ENCODE results near the gene STRA6.

STRA6 gene

GRCh38 chr15:74130155-74130848 lies 72.3 kb downstream of the STRA6 start, which contains the start of gene ISLR2:
Gene ISLR2, plus strand, starts transcription at chr15:74130586. Its CDS starts 2,169 bp downstream, at chr15:74132755.
- DNase-seq = no peak

GRCh38 chr15:74129586-74130154 lies 72.9 kb downstream of the STRA6 start:
- DNase-seq = no peak
